HCT116 (cell line): Measurements from ENCODE around the gene C1orf115. TPM values are rescaled to one million over a fixed set of nuclear protein-coding genes. Genes with fewer than 3 reads are reported as not detected.

Experiments
- ATAC-seq: fragments of 200-7000 bp; cut with Tn5 transposase; 2 replicates; pipeline ENCODE4 v1.9.1; 2020; ENCODE audit warnings: mild to moderate bottlenecking, moderate library complexity
- BruUV-seq: library from RNA; stranded (reverse); fragments of 400-500 nt; replicated peaks from 2 replicates; lab custom pipeline; 2021; lab: Mats Ljungman, UMichigan
- CTCF ChIA-PET: fragments of 300-600 bp; sonication (Branson Sonifier 250); formaldehyde crosslinking; loops from one replicate; lab custom pipeline; 2021; ENCODE audit warnings: antibody characterized with exemption; lab: Charles Lee
- POLR2A ChIA-PET: fragments of 300-600, 350-600 bp; sonication (Branson Sonifier 250); formaldehyde crosslinking; loops from one replicate; lab custom pipeline; 2021; ENCODE audit warnings: antibody characterized with exemption; lab: Charles Lee
- RAD21 ChIA-PET, 2 experiments: fragments of 300-600 bp; sonication (Branson Sonifier 250); formaldehyde crosslinking; loops; one replicate each; lab custom pipeline; 2023; ENCODE audit warnings: low total read pairs in 2 of 2; ENCODE audit not compliant: uncharacterized antibody in 2 of 2, unreplicated experiment in 2 of 2, low non-redundant PET in 1 of 2; lab: Charles Lee
- DNase-seq: peaks from one replicate; pipeline ENCODE4 v3.0.0-alpha.2; 2010; ENCODE audit warnings: low read depth, low spot score
- H2AFZ ChIP-seq: fragments of 200-600 bp; shearing (Covaris generic), sonication (generic); 2 replicates; pipeline ENCODE4 v1.6.1; 2017; ENCODE audit warnings: low read depth, mixed run types, mixed read lengths, antibody characterized with exemption, low read length; ENCODE audit not compliant: poor library complexity, severe bottlenecking
- H3K27ac ChIP-seq: 2 replicates; pipeline ENCODE4 v1.5.1; 2012; ENCODE audit warnings: low read depth, low read length
- H3K27me3 ChIP-seq: fragments of 200-600 bp; sonication (generic); 2 replicates; pipeline ENCODE4 v1.6.1; 2016; ENCODE audit warnings: mixed run types, low read length, mixed read lengths; ENCODE audit not compliant: insufficient read depth
- H3K36me3 ChIP-seq, 2 experiments: fragments of 200-500 bp in 1 of 2; fragments of 200-600 bp in 1 of 2; sonication (Bioruptor generic) in 1 of 2; sonication (generic) in 1 of 2; 2 replicates each; pipeline versions ENCODE4 v1.5.1 to v1.6.1; 2014 to 2016; ENCODE audit warnings: low read length in 2 of 2, inconsistent platforms in 1 of 2, mixed read lengths in 1 of 2, mixed run types in 1 of 2; ENCODE audit not compliant: insufficient read depth in 2 of 2, control insufficient read depth in 1 of 2
- H3K4me1 ChIP-seq, 2 experiments: fragments of 200-600 bp in 1 of 2; sonication (generic) in 1 of 2; 2 replicates each; pipeline versions ENCODE4 v1.5.1 to v1.6.1; 2012 to 2017; ENCODE audit warnings: low read length in 2 of 2, inconsistent platforms in 1 of 2, mild to moderate bottlenecking in 1 of 2, mixed read lengths in 1 of 2, mixed run types in 1 of 2, moderate library complexity in 1 of 2; ENCODE audit not compliant: insufficient read depth in 2 of 2, control insufficient read depth in 1 of 2
- H3K4me2 ChIP-seq: fragments of 200-600 bp; sonication (generic); 2 replicates; pipeline ENCODE4 v1.6.1; 2017; ENCODE audit warnings: mixed run types, low read length, mixed read lengths
- H3K4me3 ChIP-seq, 2 experiments: fragments of 200-600 bp in 1 of 2; sonication (generic) in 1 of 2; replicated peaks in 1 of 2; 2 replicates each; pipeline ENCODE4 v1.5.1; 2011 to 2016; ENCODE audit warnings: low read length in 2 of 2, control low read depth in 1 of 2, low read depth in 1 of 2, mild to moderate bottlenecking in 1 of 2, mixed read lengths in 1 of 2, mixed run types in 1 of 2
- H3K79me2 ChIP-seq: fragments of 200-600 bp; sonication (generic); 2 replicates; pipeline ENCODE4 v1.6.1; 2017; ENCODE audit warnings: mild to moderate bottlenecking, mixed run types, low read length, moderate library complexity, mixed read lengths; ENCODE audit not compliant: insufficient read depth
- H3K9ac ChIP-seq: fragments of 200-600 bp; sonication (generic); 2 replicates; pipeline ENCODE4 v1.6.1; 2016; ENCODE audit warnings: low read length, mixed read lengths
- H3K9me2 ChIP-seq: fragments of 200-600 bp; sonication (generic), shearing (Covaris generic); 2 replicates; pipeline ENCODE4 v1.6.1; 2017; ENCODE audit warnings: mixed run types, mild to moderate bottlenecking, moderate library complexity; ENCODE audit not compliant: insufficient read depth
- H3K9me3 ChIP-seq, 2 experiments: fragments of 200-500 bp in 1 of 2; fragments of 200-600 bp in 1 of 2; sonication (Bioruptor generic) in 1 of 2; sonication (generic) in 1 of 2; 2 replicates each; pipeline ENCODE4 v1.6.1; 2014 to 2017; ENCODE audit warnings: low read length in 2 of 2, mixed read lengths in 2 of 2, inconsistent platforms in 1 of 2, low read depth in 1 of 2, mild to moderate bottlenecking in 1 of 2, mixed run types in 1 of 2, moderate library complexity in 1 of 2; ENCODE audit not compliant: control insufficient read depth in 1 of 2, insufficient read depth in 1 of 2
- H4K20me1 ChIP-seq: fragments of 200-600 bp; sonication (generic), shearing (Covaris generic); 2 replicates; pipeline ENCODE4 v1.6.1; 2017; ENCODE audit warnings: mixed run types, mild to moderate bottlenecking, moderate library complexity; ENCODE audit not compliant: insufficient read depth
- EGR1 ChIP-seq: IDR thresholded peaks from 2 replicates; pipeline ENCODE4 v1.6.1; 2012; ENCODE audit warnings: low read depth
- EZH2 ChIP-seq: fragments of 200-600 bp; sonication (generic); IDR thresholded peaks from 2 replicates; pipeline ENCODE4 v1.6.1; 2017; ENCODE audit warnings: antibody characterized with exemption, mixed run types
- MAX ChIP-seq: IDR thresholded peaks from 2 replicates; pipeline ENCODE4 v1.6.1; 2012
- RAD21 ChIP-seq: IDR thresholded peaks from 2 replicates; pipeline ENCODE4 v1.6.1; 2012; ENCODE audit warnings: low read depth, mild to moderate bottlenecking
- ZBTB33 ChIP-seq: IDR thresholded peaks from 2 replicates; pipeline ENCODE4 v1.6.1; 2011; ENCODE audit warnings: mild to moderate bottlenecking, low read length, moderate library complexity; ENCODE audit not compliant: insufficient replicate concordance; ENCODE audit errors: extremely low read depth
- intact Hi-C: fragments of 100-400 bp; cut with micrococcal nuclease; formaldehyde crosslinking; loops from 2 replicates; pipeline ENCODE4 v1.10.0; 2022
- total RNA-seq: library from RNA; stranded (reverse); gene quantifications from one replicate; pipeline ENCODE4 v1.2.1, GENCODE V29; 2021; ENCODE audit not compliant: unreplicated experiment

The C1orf115 gene
- total RNA-seq, 1 experiment from 2014 or later, result 16.8 TPM

- Histone ChIP-seq H3K4me1 (no peaks in the 10 kb centered on the region), H3K27me3 (no peaks in the 10 kb centered on the region), H3K79me2 (no peaks in the 10 kb centered on the region), H3K9ac (no peak overlapping the region), H3K4me2 (no peak overlapping the region), H3K27ac (no peak overlapping the region), H3K4me3 (no peak overlapping the region), H2AFZ (no peak overlapping the region), H3K36me3 (no peaks in the 10 kb centered on the region), H4K20me1 (no peaks in the 10 kb centered on the region), H3K9me3 (no peaks in the 10 kb centered on the region; a peak in 1 of 4 replicates), H3K9me2 (no peaks in the 10 kb centered on the region)
- ChIA-PET CTCF (no interaction called here), RAD21 (no interaction called here), POLR2A (no interaction called here)
- TF ChIP-seq RAD21, result no peak
- DNase-seq (no peak), ATAC-seq (no peak)
- no TSS peak for BruUV-seq
- intact Hi-C loops, result no loop called here
Observed at GRCh38 chr1:220666349-220666748, 23.8 kb upstream of the C1orf115 start.

DNA sequence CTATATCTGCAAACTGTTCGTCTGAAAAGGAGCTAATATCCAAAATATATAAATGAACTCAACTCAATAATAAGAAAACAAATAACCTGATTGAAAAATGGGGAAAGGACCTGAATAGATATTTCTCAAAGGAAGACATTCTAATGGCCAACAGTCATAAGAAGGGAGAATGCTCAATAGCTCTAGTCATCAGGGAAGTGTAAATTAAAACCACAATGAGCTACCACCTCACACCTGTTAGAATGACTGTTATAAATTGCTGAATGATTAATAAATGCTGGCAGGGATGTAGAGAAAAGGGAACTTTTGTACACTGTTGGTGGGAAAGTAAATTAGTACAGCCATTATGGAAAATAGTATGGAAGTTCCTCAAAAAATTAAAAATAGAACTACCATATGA lies 21.2 kb upstream of the C1orf115 start:
- CTCF ChIA-PET, result interaction anchor here (1.4 kb wide), 1 partner anchor 17 kb away, joined by 3 read pairs; no protein-coding TSS in a partner anchor
- Histone ChIP-seq H3K4me3 (no peak overlapping the region), H3K4me1 (no peaks in the 10 kb centered on the region), H3K27me3 (no peaks in the 10 kb centered on the region), H3K36me3 (no peaks in the 10 kb centered on the region), H3K27ac (no peak overlapping the region), H3K4me2 (no peak overlapping the region), H3K9me2 (no peaks in the 10 kb centered on the region), H2AFZ (no peak overlapping the region), H3K9ac (no peak overlapping the region), H4K20me1 (no peaks in the 10 kb centered on the region), H3K79me2 (no peaks in the 10 kb centered on the region), H3K9me3 (no peaks in the 10 kb centered on the region; a peak in 1 of 4 replicates)
- POLR2A ChIA-PET, result no interaction called here
- no peak for ATAC-seq
- RAD21 ChIA-PET, result no interaction called here
- no peak for TF ChIP-seq EZH2
- no TSS peak for BruUV-seq
- intact Hi-C loops, result no loop called here
- no peak for DNase-seq

- ChIA-PET RAD21 (no interaction called here), POLR2A (no interaction called here), CTCF (no interaction called here)
- intact Hi-C loops, result no loop called here
- TF ChIP-seq EGR1 (no peak), MAX (no peak), EZH2 (no peak), ZBTB33 (no peak)
- no peak for ATAC-seq
- Histone ChIP-seq H3K4me2 (no peak overlapping the region), H3K9me2 (no peaks in the 10 kb centered on the region), H3K4me1 (no peaks in the 10 kb centered on the region), H3K4me3 (no peak overlapping the region), H3K36me3 (no peaks in the 10 kb centered on the region), H3K9ac (no peak overlapping the region), H4K20me1 (no peaks in the 10 kb centered on the region), H3K9me3 (no peaks in the 10 kb centered on the region; a peak in 1 of 4 replicates), H3K79me2 (no peaks in the 10 kb centered on the region), H3K27me3 (no peaks in the 10 kb centered on the region), H2AFZ (no peak overlapping the region), H3K27ac (no peak overlapping the region)
- BruUV-seq, result no TSS peak
- DNase-seq, result no peak
Observed at GRCh38 chr1:220670365-220670764, 19.8 kb upstream of the C1orf115 start.
